Measurements from ENCODE around the gene PAN2.
"Not testable (repeated sequence)": the region's sequence is repeated elsewhere in the genome, so short reads cannot be mapped to it uniquely, and the experiment has no call there.

The PAN2 gene, protein sequence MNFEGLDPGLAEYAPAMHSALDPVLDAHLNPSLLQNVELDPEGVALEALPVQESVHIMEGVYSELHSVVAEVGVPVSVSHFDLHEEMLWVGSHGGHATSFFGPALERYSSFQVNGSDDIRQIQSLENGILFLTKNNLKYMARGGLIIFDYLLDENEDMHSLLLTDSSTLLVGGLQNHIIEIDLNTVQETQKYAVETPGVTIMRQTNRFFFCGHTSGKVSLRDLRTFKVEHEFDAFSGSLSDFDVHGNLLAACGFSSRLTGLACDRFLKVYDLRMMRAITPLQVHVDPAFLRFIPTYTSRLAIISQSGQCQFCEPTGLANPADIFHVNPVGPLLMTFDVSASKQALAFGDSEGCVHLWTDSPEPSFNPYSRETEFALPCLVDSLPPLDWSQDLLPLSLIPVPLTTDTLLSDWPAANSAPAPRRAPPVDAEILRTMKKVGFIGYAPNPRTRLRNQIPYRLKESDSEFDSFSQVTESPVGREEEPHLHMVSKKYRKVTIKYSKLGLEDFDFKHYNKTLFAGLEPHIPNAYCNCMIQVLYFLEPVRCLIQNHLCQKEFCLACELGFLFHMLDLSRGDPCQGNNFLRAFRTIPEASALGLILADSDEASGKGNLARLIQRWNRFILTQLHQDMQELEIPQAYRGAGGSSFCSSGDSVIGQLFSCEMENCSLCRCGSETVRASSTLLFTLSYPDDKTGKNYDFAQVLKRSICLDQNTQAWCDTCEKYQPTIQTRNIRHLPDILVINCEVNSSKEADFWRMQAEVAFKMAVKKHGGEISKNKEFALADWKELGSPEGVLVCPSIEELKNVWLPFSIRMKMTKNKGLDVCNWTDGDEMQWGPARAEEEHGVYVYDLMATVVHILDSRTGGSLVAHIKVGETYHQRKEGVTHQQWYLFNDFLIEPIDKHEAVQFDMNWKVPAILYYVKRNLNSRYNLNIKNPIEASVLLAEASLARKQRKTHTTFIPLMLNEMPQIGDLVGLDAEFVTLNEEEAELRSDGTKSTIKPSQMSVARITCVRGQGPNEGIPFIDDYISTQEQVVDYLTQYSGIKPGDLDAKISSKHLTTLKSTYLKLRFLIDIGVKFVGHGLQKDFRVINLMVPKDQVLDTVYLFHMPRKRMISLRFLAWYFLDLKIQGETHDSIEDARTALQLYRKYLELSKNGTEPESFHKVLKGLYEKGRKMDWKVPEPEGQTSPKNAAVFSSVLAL

DNA sequence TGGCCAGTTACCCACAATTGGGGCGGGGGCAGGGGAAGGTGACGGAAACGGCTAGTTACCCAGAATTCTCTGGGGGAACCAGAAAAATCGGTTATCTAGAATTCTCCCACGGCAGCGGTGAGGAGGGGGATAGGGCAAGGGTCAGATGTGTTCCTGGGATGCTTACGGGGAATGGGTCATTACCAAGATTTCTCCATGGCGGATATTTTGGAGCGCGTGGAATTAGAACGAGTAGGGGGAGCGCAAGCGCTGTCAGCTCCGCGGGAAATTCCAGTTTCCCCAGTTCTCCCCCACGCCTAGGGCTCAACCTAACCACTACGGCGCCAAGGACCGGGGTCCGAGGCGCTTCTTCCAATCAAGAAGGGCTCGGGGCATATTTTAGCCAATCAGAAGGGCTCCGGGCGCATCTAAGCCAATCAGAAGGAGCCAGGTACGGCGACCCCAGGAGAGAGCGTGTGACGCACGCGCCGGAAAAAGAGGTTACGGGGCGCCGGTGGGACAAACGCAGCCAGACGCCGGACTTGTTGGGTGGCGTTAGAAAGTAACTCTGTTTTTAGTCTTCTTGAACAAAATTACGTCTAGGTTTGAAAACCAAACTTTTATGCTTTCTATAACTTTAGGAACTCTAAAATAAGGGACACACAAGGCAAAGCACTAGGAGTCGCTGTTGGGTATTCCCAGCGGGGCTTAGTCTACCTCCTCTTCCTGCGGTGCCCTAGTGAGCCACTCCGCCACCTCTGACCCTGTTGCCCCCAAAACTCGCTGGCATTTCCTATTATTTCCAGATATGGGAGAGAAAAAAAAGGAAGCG, at the start of gene PAN2:
PAN2 (minus strand) TSS at position 322 of the 811 bp plus-strand sequence. CDS start 906 bp downstream, outside the sequence.
- DNase-seq, result peak; percentile 92 to 93

DNA sequence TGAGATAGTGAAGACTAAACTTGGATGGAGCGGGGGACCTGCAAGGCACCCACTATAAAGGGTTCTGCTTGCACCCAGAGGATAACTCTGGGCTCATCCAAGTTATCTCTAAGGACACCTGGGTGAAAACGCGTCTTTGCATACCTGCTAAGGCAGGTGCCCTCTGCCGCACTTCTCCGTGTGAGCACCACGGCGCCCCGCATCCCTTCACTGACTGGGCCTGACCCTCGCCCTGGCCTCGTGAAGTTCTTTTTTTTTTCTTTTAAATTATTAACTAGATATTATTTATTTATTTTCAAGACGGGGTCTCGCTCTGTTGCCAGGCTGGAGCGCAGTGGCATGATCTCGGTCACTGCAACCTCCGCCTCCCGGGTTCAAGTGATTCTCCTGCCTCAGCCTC, 48.8 kb upstream of the PAN2 start:
- no peak for DNase-seq

DNA sequence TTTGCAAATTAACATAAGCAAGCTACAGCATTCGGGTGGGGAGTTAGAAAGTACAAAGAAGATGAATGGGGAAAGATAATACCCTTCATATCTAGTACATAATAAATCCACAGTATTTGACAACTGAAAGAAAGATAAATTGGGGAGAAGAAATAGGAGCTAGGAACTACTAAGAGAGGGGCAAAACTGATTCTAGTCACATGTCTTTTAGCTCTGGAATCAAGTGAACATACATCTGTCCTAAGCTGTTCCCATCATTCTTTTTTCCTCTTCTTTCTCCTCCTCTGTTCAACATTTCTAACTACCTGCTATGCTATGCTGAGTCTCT, 44.2 kb upstream of the PAN2 start:
- no peak for DNase-seq

DNA sequence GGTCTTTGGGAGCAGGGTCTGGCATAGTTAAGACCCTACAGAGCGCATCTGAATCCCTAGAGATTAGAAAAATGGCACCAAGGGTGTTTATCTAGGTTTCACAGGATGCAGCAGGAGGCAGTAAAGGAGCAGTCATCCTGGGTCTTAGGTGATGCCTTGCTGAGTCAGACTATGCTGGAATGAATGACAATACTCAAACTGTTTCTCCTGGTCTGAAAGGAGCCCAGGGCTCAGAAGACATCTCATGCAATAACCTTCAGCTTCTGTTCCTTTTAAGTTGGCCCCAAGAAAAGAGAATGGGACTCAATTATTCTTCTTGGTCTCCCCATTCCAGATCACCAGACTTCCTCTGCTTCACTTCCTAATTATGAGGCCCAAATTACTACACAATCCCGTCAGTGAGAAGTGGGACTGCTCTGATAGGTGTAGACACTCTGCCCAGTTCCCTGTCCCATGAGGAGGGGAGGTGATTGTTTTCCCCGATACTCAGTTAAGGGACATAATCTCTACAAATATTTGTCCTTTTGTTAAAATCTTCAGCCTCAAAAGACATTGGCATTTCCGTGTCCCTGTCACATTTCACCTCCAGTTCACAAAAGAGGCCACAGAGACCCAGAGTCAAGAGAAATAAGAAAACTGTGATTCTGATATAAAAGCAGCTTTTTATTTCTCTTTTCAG, 43.6 kb upstream of the PAN2 start:
- DNase-seq, result no peak

DNA sequence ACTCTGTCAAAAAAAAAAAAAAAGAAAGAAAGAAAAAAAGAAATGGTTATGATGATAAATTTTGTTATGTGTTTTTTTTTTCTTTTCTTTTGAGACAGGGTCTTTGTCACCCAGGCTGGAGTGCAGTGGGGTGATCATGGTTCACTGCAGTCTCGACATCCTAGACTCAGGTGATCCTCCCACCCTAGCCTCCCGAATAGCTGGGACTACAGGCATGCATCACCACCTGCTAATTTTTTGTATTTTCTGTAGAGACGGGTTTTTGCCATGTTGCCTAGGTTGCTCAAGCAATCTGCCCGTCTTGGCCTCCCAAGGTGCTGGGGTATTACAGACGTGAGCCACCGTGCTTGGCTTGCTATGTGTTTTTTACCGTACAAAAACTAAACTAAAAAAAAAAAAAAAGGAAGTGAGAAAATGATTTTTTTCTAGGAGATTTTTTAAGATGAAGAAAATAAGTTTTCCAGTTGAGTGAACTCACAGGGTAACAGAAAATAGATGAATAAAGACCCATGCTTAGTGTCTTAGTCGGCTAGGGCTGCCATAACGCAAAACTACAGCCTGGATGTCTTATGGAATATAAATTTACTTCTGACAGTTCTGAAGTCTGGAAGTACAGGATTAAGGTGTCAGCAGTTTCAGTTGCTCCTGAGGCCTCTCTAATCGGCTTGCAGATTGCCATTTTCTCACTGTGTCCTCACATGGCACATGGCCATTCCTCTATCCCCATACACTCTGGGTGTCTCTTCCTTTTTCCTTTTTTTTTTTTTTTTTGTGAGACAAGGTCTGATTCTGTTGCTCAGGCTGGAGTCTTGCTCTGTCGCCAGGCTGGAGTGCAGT, 42.0 kb upstream of the PAN2 start:
- DNase-seq, result no peak

DNA sequence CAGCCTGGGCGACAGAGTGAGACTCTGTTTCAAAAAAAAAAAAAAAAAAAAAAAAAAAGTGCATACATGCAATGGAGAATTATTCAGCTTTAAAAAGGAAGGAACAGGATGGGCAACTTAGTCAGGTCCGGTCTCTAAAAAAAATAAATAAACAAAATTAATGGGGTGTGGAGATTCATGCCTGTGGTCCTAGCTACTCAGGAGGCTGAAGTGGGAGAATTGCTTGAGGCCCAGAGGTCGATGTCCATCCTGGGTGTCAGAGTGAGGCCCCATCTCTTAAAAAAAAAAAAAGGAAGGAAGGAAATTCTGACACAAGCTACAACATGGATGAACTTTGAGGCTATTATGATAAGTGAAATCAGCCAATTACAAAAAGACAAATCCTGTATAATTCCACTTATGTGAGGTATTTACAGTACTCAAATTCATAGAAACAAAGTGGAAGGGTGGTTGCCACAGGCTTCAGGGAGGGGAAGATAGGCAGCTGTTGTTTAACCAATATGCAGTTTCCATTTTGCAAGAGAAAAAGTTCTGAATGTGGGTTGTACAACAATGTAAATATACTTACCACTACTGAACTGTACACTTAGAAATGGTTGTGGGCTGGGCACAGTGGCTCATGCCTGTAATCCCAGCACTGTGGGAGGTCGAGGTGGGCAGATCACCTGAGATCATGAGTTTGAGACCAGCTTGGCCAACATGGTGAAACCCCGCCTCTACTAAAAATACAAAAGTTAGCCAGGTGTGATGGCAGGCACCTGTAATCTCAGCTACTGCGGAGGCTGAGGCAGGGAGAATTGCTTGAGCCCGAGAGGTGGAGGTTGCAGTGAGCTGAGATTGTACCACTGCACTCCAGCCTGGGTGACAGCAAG, 41.2 kb upstream of the PAN2 start:
- no peak for DNase-seq

DNA sequence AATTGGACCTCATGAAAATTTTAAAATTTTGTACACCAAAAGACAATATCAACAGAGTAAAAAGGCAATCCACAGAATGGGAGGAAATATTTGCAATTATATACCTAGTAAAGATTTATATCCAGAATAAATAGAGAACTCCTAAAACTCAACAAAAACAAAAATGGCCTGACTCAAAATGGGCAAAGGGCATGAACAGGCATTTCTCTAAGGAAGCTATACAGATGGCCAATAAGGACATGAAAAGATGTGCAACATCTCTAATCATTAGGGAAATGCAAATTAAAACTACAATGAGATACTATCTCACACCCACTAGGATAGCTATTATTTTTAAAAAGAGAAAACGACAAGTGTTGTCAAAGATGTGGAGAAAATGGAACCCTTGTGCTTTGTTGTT, 39.7 kb upstream of the PAN2 start:
- no peak for DNase-seq

DNA sequence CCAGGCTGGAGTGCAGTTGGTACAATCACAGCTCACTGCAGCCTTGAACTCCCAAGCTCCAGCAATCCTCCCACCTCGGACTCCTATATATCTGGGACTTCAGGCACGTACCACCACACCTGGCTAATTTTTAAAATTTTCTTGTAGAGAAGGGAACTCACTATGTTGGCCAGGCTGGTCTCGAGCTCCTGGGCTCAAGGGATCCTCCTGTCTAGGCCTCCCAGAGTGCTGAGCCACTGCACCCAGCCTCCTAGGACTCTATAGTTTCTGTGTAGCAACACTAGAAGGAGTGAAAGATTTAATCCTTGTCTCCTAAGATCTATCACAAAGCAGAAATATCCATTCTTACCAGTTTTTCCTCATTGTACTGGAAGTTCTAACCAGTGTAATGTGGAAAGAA, 33.1 kb upstream of the PAN2 start:
- no peak for DNase-seq

DNA sequence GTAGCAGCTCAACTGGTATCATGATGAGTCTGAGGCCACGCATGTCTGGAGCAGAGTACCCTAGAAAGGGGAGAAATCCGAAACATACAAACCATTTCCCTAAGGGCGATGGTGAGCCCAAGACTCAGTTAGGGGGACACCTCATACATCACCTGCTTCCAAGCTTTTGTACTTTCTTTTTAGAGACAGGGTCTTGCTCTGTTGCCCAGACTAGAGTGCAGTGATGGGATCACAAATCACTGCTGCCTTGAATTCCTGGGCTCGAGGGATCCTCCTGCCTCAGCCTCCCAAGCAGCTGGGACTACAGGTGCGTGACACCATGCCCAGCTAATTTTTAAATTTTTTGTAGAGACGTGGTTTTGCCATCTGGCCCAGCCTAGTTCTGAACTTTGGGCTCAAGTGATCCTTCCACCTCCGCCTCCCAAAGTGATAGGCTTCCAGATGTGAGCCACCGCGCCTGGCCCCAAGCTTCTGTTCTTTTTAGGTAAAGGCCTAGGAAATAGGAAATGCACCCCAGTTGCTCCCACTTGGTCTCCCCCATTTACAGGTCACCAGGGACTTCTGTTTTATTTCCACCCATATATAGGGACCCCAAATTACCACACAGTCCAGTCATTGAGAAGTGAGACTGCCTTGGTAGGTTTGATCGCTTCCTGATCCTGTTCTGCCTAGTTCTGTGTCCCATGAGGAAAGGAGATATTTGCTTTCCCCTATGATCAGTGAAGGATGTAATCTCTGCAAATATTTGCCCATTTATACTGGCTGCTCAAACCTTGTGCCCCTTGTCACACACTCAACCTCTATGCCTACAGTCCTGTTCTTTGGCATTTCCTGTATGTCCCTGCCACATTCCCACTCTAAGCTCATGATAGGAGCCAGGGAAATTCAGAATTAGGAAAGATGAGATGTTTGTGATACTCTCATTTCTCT, 28.6 kb upstream of the PAN2 start, which contains the start of gene APOF:
APOF (minus strand) TSS at position 728 of the 930 bp plus-strand sequence; CDS start at position 616, 112 bp downstream.
- no peak for DNase-seq

DNA sequence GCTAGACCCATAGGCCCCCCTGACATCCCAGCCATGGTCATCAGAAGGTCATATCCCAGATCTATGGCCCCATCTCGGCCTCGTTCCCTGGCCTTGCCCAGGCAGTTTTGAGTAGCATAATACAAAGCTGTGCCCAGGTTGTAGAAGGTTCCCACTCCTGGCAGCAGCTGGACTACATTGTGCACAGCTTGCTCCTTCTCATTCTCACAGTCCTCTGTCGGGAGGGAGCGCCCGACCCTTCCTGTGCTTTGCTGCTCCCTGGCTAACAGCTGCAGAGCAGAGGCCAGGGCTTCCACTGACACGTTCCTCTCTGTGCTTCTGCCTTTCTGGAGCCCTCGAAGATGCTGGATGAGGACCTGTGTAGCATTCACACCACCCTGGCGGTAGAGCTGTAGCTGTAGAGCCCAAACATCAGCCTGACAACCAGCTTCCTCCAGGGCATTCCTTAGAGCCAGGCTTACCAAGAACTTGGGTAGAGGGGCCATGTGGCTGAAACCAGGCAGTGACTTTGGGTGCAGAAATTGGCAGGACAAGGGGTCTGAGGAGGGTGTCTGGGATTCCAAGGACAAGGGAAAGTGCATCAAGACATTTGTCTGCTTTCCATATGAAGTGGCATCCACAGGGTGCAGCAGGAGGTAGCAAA, 27.8 kb upstream of the PAN2 start:
- DNase-seq, result no peak

DNA sequence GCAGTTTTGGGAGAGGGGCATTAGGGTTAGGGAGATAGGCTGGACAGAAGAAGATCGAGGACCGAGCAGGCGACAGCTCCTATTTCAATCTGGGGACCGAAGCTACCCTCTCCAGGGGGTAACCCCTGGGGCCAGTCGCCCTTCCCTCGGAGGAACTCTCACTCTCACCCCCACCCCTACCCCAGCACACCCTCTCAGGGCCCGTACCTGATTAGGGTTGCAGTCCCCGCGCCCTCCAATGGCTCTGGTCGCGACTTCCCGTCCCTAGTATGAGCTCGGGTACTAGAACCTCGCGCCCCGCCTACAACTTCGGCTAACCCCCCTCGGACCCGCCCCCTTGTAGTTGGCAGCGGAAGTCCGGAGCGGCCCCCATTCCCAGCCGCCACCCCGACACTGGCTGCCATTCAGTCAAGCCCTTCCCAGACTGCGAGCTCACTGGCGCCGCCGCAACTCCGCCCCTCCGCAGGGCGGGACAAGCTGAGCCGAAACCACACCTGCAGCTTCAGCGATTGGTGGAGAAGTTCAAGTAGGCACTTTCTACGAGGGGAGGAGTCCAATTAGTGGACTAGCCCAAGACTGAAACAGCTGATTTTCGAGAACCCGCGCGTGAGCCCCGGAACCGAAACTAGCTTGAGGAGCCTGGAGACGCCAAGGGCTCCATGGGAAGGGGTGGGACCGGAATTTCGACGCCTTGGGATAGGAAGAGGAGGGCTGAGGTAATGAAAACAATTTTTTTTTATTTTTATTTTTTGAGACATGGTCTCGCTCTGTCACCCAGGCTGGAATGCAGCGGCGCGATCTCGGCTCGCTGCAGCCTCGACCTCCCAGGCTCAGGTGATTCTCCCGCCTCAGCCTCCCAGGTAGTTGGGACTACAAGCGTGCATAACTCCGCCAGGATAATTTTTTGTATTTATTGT, 26.3 kb upstream of the PAN2 start, which contains the start of gene STAT2:
STAT2 (minus strand) TSS at position 257 of the 917 bp plus-strand sequence. CDS start 3,536 bp downstream, outside the sequence.
- peak; percentile 97 to 99 for DNase-seq

DNA sequence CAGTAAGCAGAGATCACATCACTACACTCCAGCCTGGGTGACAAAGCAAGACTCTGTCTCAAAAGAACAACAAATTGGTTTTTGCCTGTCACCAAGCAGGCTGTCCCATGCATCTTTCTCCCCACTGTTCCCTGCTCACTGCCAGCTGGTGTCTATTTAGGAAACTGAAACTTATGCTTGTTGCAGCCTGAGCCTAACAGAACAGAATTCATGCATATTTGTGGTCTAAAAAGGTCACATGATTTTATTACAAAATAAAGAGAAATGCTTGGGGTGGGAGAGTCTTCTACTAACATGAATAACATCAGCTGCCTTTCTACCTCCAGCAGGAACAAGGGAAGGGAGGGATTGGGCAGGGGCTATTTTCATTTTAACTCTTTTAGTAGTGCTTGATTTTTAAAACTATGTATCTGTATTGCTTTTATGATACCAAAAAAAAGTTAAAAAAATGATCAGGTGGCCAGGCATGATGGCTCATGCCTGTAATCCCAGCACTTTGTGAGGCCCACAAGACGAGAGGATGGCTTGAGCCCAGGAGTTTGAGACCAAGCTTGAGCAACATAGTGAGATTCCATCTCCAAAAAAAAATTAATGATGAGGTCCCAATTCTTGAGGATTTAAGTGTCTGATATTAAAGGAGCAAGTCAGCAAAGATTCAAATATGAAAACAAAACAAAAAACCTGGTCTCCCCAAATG, 25.2 kb upstream of the PAN2 start:
- no peak for DNase-seq

DNA sequence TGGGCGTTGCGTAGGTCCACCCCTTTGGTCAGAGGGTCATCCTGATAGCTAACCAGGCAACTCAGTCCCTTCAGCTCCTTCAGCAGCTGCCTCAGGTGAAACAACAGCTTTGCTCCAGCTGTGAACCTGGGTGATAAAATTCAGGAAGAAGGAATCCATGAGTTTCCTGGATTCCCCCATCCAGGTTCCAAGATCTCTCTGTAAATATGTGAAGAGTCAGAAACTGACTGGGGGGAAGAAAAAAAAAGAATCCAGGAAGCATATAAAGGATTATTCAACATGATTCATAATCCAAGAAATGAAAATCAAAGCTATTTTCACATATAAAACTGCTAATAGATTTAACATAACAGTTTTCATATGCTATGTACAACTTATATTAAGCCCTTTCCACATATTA, 17.5 kb upstream of the PAN2 start:
- DNase-seq, result no peak

DNA sequence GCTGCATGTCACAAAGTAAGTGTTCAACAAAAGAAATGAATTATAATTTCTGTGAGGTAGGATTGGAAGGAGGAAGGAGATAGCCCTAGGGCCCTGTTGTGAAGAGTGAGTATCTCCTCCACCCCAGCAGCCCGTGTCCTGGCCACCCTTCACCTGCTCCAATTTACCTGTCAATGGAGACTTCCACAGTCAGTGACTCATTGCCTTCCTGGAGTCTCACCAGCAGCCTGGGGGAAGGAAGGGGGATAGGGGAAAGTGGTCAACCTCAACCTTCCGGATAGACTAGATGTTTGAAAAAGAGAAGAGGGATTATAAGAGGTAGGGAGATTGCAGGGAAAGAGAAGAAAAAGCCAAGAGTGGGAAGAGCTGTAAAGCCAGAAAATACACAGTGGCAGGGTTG, 16.9 kb upstream of the PAN2 start:
- no peak for DNase-seq

DNA sequence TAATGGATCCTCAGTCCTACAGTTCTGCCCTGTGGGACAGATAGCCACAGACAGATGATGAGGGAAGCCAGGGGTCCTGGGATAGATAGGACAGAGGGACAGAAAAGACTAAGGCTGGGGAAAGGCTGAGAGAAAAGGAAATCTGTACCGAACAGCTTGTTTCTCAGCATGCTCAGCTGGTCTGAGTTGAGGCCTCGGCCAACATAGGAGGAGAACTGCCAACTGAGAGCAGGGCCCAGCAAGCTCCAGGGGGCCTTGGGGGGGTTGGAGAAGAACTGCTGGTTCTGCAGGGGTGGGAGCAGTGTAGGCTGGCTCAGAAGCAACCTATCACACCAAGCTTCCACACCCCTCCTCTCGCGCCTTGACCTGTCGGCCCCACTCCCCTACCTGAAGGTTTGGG, 15.0 kb upstream of the PAN2 start:
- no peak for DNase-seq

DNA sequence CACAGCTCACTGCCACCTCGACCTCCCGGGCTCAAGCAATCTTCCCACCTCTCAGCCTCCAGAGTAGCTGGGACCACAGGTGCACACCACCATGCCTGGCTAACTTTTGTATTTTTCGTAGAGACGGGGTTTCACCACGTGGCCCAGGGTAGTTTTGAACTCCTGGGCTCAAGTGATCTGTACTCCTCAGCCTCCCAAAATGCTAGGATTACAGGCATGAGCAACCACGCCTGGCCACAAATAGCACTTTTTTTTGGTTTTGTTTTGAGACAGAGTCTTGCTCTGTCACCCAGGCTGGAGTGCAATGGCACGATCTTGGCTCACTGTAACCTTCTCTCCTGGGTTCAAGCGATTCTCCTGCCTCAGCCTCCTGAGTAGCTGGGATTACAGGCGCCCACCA, 13.5 kb upstream of the PAN2 start:
- not testable (repeated sequence) for DNase-seq

Data from NCI-H524 (cell line).